Ovary (tissue), 9 donors: Measurements from ENCODE around the gene ST3GAL3. TPM values are rescaled to one million over a fixed set of nuclear protein-coding genes. Genes with fewer than 3 reads are reported as not detected.

ENCODE experiments used
- DNase-seq, 5 donors: peaks; one replicate each; pipeline ENCODE4 v3.0.0-alpha.2; 2019 to 2020
- H3K27ac ChIP-seq, 2 donors: fragments of 200-600 bp; one replicate each; pipeline versions ENCODE4 v1.5.1 to v1.8.0; 2019 to 2022
- H3K27me3 ChIP-seq: fragments of 200-600 bp; one replicate; pipeline ENCODE4 v1.8.0; 2022
- H3K36me3 ChIP-seq: fragments of 200-600 bp; sonication (generic); one replicate; pipeline ENCODE4 v1.5.1; 2019
- H3K4me1 ChIP-seq: one replicate; pipeline ENCODE4 v1.8.1; 2013; ENCODE audit warnings: mild to moderate bottlenecking, moderate library complexity; ENCODE audit not compliant: insufficient read depth
- H3K4me3 ChIP-seq: fragments of 200-600 bp; sonication (generic); one replicate; pipeline ENCODE4 v1.5.1; 2017
- H3K9me3 ChIP-seq, 2 donors: fragments of 200-600 bp in 1 of 2; sonication (generic) in 1 of 2; one replicate each; pipeline versions ENCODE4 v1.5.1 to v1.8.1; 2013 to 2019; ENCODE audit warnings: mild to moderate bottlenecking in 1 of 2, moderate library complexity in 1 of 2
- EP300 ChIP-seq: sonication (generic); formaldehyde crosslinking; IDR thresholded peaks from one replicate; pipeline ENCODE4 v1.6.1; 2017; ENCODE audit warnings: antibody characterized with exemption
- POLR2A ChIP-seq: fragments of 450-650 bp; IDR thresholded peaks from one replicate; pipeline ENCODE4 v1.6.1; 2017; ENCODE audit warnings: antibody characterized with exemption, mild to moderate bottlenecking, moderate library complexity
- WGBS, 3 donors: extraction: QIAGEN DNeasy Blood & Tissue Kit in 1 of 3; methylation state at CpG; one replicate each; pipeline versions ENCODE4 v1.1.5 to v1.1.7; 2013 to 2017; 5-methylcytosine and 5-hydroxymethylcytosine counted together
- intact Hi-C, 4 donors: fragments of 100-400 bp; cut with DNase I; formaldehyde crosslinking; loops; one replicate each; pipeline versions ENCODE4 v1.11.0 to v1.15.1; 2022 to 2023
- polyA plus RNA-seq, 2 donors: library from polyadenylated mRNA; stranded (reverse); fragments of 200-250 nt in 1 of 2; fragments of 350-450 nt in 1 of 2; fragmentation: Illumina TruSeq in 1 of 2; extraction: RNeasy Lipid Tissue Mini Kit (QIAGEN cat#74804) in 1 of 2; gene quantifications; one replicate each; pipeline ENCODE4 v1.2.3, GENCODE V29; 2013 to 2014
- total RNA-seq, 7 donors: library from RNA; depleted of rRNA in 2 of 7; stranded (reverse); fragments of >200 nt in 2 of 7; fragmentation: NEBNext Ultra II Directional in 3 of 7; extraction: Animal tissue kit (Norgen Biotek cat#: 25700) in 3 of 7; gene quantifications; one replicate each; pipeline versions ENCODE4 v1.1.0 to v1.2.4, GENCODE V29; 2016 to 2023
- TF ChIP-seq, protein P1 (sequence below), 3 donors: fragments of 450-650 bp in 2 of 3; fragments of 200-600 bp in 1 of 3; IDR thresholded peaks; one replicate each; pipeline versions ENCODE4 v1.5.1 to v1.8.0; 2016 to 2022; ENCODE audit warnings: antibody characterized with exemption in 3 of 3, mild to moderate bottlenecking in 1 of 3
- donor health status: DM: no; HTN: no; CAD: no; lungs with moderate emphysema.
- donor health status: DM: no; HTN: no; CAD: no.
- donor health status: Bipolar disorder and iron deficiency.
- donor health status: DM: yes; HTN: yes; CAD: no.
- donor health status: DM: no; HTN: no; CAD: no.
- donor health status: DM: yes; HTN: yes; CAD: no.

The ST3GAL3 gene
- total and polyA plus RNA-seq, 9 donors = 11.4 to 43.3 (median 27.1) TPM

DNA sequence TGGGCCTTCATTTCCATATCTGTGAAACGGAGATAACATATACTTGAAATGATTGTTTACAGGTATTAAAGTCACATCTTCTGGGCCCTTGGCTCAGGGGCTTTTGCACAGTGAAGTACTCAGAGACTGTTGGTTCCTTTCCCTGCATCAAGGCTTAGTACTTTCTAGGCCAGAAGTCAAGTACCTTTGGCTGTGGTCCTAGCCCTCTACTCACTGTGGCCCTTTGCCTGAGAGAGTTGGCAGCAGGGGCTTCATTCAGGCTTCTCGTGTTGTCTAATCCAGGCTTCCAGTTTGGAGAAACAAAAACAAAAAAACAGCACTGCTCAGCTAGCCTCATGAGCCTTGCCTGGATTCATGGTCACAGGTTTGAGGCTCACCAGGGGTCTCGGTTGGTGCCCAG, 254.4 kb downstream of the ST3GAL3 start:
- no peaks in the 10 kb centered on the region for H3K36me3 ChIP-seq
- H3K27me3 ChIP-seq = no peaks in the 10 kb centered on the region
- TF ChIP-seq POLR2A = no peak
- no peak for TF ChIP-seq EP300
- TF ChIP-seq, protein P1, sequence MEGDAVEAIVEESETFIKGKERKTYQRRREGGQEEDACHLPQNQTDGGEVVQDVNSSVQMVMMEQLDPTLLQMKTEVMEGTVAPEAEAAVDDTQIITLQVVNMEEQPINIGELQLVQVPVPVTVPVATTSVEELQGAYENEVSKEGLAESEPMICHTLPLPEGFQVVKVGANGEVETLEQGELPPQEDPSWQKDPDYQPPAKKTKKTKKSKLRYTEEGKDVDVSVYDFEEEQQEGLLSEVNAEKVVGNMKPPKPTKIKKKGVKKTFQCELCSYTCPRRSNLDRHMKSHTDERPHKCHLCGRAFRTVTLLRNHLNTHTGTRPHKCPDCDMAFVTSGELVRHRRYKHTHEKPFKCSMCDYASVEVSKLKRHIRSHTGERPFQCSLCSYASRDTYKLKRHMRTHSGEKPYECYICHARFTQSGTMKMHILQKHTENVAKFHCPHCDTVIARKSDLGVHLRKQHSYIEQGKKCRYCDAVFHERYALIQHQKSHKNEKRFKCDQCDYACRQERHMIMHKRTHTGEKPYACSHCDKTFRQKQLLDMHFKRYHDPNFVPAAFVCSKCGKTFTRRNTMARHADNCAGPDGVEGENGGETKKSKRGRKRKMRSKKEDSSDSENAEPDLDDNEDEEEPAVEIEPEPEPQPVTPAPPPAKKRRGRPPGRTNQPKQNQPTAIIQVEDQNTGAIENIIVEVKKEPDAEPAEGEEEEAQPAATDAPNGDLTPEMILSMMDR (IDR thresholded peaks at IDR 0.05) = no peak

DNA sequence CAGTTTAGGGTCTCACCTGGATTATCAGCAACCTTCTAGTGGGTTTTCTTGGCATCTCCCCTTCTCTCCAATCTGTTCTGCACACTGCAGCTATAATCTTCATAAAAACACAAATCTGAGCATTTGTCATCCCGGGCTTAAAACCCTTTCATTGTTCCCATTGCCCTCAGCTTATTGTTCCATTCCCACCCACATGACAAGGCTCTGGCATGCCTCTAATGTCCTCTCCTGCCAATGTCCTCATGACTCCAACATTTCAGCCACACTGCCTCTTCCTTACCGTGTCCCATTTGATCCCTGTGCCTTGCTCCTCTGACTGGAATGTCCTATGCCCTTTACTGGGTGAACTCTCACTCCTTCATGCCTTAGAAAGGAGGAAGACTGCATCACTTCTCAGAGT, 255.0 kb downstream of the ST3GAL3 start:
- no peak for DNase-seq
- Histone ChIP-seq H3K36me3 (no peaks in the 10 kb centered on the region), H3K27me3 (no peaks in the 10 kb centered on the region), H3K4me1 (no peaks in the 10 kb centered on the region), H3K9me3 (no peaks in the 10 kb centered on the region), H3K4me3 (no peak overlapping the region), H3K27ac (no peak overlapping the region)
- intact Hi-C loops = no loop called here
- 86 to 93% (median 91%) methylated on average over 2 of the region's 2 CpGs for WGBS, 3 donors
- no peak for TF ChIP-seq EP300
- TF ChIP-seq, protein P1 (IDR thresholded peaks at IDR 0.05) = no peak
- TF ChIP-seq POLR2A = no peak

More for the DNA sequence above, 254.4 kb downstream of the ST3GAL3 start:
- no peak overlapping the region for H3K27ac ChIP-seq
- intact Hi-C loops = no loop called here
- no peaks in the 10 kb centered on the region for H3K9me3 ChIP-seq
- H3K4me3 ChIP-seq = no peak overlapping the region
- no peak for DNase-seq
- no peaks in the 10 kb centered on the region for H3K4me1 ChIP-seq
- 78 to 80% (median 80%) methylated on average over 3 of the region's 3 CpGs for WGBS, 3 donors

DNA sequence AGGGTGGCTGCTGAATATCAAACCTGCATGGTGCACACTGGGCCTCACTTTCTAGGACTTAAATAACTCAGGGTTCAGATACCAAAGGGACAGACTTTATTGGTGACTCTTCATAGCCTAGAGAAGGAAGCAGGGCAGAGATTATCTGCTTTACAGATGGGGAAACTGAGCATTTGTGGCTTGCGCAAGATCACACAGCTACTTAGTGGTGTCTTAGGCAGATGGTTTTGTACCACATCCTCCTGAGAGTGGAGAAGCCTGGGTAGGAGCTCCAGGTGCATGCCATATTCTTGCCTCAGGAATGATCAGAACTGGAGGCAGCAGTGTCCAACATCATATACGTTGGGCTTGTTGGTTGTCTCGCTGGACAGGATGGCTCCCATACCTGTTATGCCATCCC, 255.7 kb downstream of the ST3GAL3 start:
- WGBS, 3 donors = 85 to 91% (median 86%) methylated on average over 3 of the region's 3 CpGs
- intact Hi-C loops = no loop called here
- H3K36me3 ChIP-seq = no peaks in the 10 kb centered on the region

DNA sequence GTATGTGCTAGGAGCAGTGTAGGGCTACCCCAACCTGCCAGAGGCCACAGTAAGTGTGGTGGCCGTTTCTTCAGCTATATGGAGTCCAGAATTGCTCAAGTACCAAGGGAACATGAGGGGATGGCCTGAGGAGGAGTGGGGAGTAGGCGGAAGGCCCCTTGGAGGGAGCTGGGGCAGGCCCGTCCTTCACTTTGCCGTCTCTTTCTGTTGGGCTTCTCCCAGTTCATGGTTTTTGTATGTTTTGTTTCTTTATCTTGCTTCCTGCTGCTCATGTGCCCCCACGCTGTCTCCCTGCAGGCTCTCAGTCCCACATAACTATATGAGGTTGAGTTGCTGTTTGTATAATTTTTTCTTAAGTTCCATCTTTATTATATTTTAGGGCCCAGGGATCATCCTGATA, 256.6 kb downstream of the ST3GAL3 start:
- H3K27me3 ChIP-seq = no peaks in the 10 kb centered on the region

More for the DNA sequence above, 255.7 kb downstream of the ST3GAL3 start:
- no peak overlapping the region for H3K4me3 ChIP-seq
- H3K27me3 ChIP-seq = no peaks in the 10 kb centered on the region
- no peaks in the 10 kb centered on the region for H3K4me1 ChIP-seq
- DNase-seq = no peak
- TF ChIP-seq POLR2A = no peak
- TF ChIP-seq EP300 = no peak
- TF ChIP-seq, protein P1 (IDR thresholded peaks at IDR 0.05) = no peak
- H3K27ac ChIP-seq = no peak overlapping the region
- H3K9me3 ChIP-seq = no peaks in the 10 kb centered on the region

More for the DNA sequence above, 256.6 kb downstream of the ST3GAL3 start:
- intact Hi-C loops = no loop called here
- TF ChIP-seq, protein P1 (IDR thresholded peaks at IDR 0.05) = no peak
- TF ChIP-seq EP300 (no peak), POLR2A (no peak)
- Histone ChIP-seq H3K4me3 (no peak overlapping the region), H3K27ac (no peak overlapping the region), H3K9me3 (no peaks in the 10 kb centered on the region), H3K36me3 (no peaks in the 10 kb centered on the region), H3K4me1 (no peaks in the 10 kb centered on the region)
- WGBS, 3 donors = 40 to 74% (median 42%) methylated on average over 5 of the region's 5 CpGs
- DNase-seq = no peak
